ENCODE measurements around the gene F10. TPM values are rescaled to one million over a fixed set of nuclear protein-coding genes. Genes with fewer than 3 reads are reported as not detected.

The F10 gene
- total RNA-seq, 1 experiment from 2014 or later, result not detected

GRCh38 chr13:113196970-113197737 lies 74.6 kb downstream of the F10 start:
- ChIA-PET POLR2A (ENCODE audit: low non-redundant PET) (no interaction called here), CTCF (interaction anchor here (0.5 kb wide), 1 partner anchor 72 kb away, joined by 3 read pairs; no protein-coding TSS in a partner anchor)
- no peak overlapping the region for H3K27ac ChIP-seq (ENCODE audit: low read depth, low read length, poor library complexity, severe bottlenecking)
- no TSS peak for BruUV-seq (replicated peaks)
- H3K4me1 ChIP-seq (ENCODE audit: insufficient read depth, low read length, poor library complexity, severe bottlenecking), result no peaks in the 10 kb centered on the region
- no peaks in the 10 kb centered on the region for H3K27me3 ChIP-seq (replicated peaks; ENCODE audit: insufficient read depth, low read depth, low read length, poor library complexity)
- H3K36me3 ChIP-seq (ENCODE audit: insufficient read depth, low read length, poor library complexity, severe bottlenecking), result peaks cover 62% of the 10 kb centered on the region
- no peak for DNase-seq (ENCODE audit: low spot score)
- intact Hi-C loops (cut with micrococcal nuclease; ENCODE audit: unreplicated experiment), result no loop called here
- no peak overlapping the region for H3K4me3 ChIP-seq (ENCODE audit: low read depth, low read length, poor library complexity, severe bottlenecking)
- TF ChIP-seq CTCF (conservative IDR thresholded peaks at IDR 0.05; ENCODE audit: low read depth, low read length), result no peak
- TF ChIP-seq EZH2 (IDR thresholded peaks at IDR 0.05; ENCODE audit: borderline replicate concordance, low read depth, low read length, poor library complexity, severe bottlenecking), result no peak
- no peaks in the 10 kb centered on the region for H3K9me3 ChIP-seq (ENCODE audit: low read depth, low read length, poor library complexity, severe bottlenecking)

Other genes starting within 250 kb of the F10 start
- 7.0 and 9.5 TPM in 2 replicates for gene MCF2L, start 153.6 kb upstream of the F10 start, total RNA-seq (2021)
- gene F7, start 17.0 kb upstream of the F10 start, total RNA-seq (2021), result not detected in 2 replicates
- not detected in 2 replicates for gene PROZ, start 35.8 kb downstream of the F10 start, total RNA-seq (2021)
- 67.5 and 70.7 TPM in 2 replicates for gene PCID2, start 85.9 kb downstream of the F10 start, total RNA-seq (2021)
- 78.8 and 87.5 TPM in 2 replicates for gene CUL4A, start 86.8 kb downstream of the F10 start, total RNA-seq (2021)
- gene LAMP1, start 174.4 kb downstream of the F10 start, total RNA-seq (2021), result 117 and 129 TPM in 2 replicates
- 5.3 and 9.6 TPM in 2 replicates for gene GRTP1, start 241.3 kb downstream of the F10 start, total RNA-seq (2021)

Data from A673 (cell line).